HG02588 (cell line): ENCODE results near the gene PDE7B.

Source experiments
- ATAC-seq: cut with Tn5 transposase; IDR thresholded peaks from one replicate; pipeline ENCODE4 v1.9.1; 2021; ENCODE audit warnings: mild to moderate bottlenecking, moderate library complexity; ENCODE audit not compliant: unreplicated experiment

PDE7B gene

DNA sequence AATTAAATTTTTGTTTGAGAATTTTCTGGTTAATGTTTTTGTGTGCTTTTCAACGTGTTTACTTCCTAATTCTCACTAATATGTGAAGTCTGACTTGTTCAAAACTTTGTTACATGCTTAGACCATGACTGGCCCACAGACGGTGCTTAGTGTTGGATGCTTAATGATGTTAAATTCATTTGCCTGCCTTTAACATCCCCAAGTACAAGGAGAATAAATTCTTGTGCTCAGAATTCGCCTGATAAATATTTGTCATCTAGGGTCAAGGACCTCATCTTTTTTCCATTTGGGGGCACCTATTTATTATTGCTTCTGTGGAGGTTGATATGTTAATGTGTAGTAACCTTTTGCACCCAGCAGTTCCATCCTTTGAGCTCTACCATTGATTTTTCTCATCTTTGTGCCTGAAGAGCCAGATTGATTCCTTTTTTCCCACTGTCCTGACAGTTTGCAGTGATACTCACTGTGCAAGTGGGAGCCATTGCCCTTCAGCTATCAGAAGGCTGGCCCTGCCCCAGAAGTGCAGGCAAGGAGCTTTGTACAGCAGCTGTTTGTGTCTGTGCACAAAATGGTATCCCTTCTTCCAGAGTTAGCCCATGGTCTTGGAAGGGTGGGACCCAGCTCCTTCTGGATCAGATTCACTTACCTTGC lies 170.8 kb downstream of the PDE7B start:
- ATAC-seq, result no peak

- no peak for ATAC-seq
Measured at GRCh38 chr6:136024711-136025110, 173.2 kb downstream of the PDE7B start.

DNA sequence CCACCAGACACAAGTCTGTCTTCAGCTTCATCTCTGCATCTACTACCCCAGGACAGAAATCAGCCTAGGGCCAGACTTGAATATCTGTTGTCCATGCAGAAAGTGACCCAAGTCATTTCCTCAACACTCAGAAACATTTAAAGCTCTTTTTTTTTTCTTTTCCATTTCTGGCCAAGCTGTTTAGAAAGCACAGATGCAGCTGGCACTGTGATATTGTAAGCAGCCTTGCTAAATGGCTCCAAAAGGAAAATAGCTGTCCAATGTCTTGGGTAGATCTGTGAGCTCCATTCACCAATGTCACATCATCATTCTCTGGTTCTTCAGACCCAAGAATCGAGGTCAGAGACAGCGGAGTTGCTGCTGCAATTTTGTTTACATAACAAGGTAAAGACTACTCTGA lies 174.2 kb downstream of the PDE7B start:
- ATAC-seq, result no peak

GRCh38 chr6:136030131-136030530 lies 178.6 kb downstream of the PDE7B start:
- ATAC-seq, result no peak

DNA sequence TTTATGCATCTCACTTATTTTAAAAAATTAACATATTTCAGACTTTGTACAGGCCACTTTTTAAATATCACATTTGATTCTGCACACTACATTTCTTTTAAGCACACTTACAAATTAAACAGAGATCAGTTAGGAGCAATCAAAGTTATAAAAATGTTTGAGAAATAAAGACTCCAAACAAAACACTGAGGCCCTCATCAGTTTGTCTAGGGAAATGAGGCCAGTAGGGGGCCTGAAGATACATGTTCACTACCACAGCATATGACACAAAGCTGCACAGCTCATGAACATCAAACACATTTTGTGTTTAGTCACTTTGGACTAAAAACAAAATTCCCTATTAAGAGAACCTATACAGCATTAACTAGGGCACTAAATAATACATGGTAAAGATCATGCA lies 180.5 kb downstream of the PDE7B start:
- no peak for ATAC-seq

- ATAC-seq, result no peak
Measured at GRCh38 chr6:136033416-136033815, 181.9 kb downstream of the PDE7B start.

DNA sequence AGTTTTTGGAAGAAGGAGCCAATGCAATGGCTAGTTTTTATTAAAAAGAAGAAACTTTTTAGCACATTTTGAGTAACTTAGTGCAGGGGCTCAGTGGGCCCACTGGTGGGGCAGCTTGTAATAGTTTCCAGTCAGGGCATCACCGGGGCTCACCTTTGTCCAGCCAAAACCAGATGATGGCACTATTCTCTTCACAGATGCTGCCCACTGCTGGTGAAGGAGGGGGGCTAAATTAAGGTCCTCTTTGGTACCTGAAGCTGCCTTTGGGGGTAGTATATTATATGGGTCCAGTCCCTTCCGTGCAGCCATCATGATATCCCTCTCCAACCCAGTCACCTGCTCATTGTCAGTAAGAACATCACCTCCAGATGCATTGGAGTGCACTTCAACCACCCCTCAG lies 182.9 kb downstream of the PDE7B start:
- no peak for ATAC-seq

GRCh38 chr6:136035378-136036070 lies 184.0 kb downstream of the PDE7B start:
- no peak for ATAC-seq

GRCh38 chr6:136036071-136036380 lies 184.5 kb downstream of the PDE7B start:
- ATAC-seq, result no peak

DNA sequence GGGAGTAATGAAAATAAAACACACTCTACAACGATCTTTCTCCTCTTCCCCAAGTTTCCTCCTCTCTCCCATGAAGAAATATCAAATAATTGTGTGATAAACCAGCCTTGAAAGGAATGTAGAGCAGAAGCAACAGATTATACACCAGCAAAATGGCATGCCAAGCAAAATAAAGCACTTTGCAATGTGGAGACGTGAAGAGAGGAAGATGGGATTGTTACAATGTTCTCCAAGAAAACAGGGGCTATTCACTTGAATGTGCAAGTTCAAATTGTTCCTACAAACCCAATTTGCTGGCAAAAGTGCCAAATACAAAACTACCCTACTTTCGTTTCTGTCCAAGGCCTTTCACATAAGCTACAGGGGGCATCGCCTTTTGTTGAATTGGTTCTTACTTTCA lies 185.1 kb downstream of the PDE7B start:
- no peak for ATAC-seq

- ATAC-seq, result peak; percentile 73
Measured at GRCh38 chr6:136037242-136037875, 185.9 kb downstream of the PDE7B start.

GRCh38 chr6:136037876-136038460 lies 186.5 kb downstream of the PDE7B start:
- ATAC-seq, result no peak

- no peak for ATAC-seq
Measured at GRCh38 chr6:136038531-136038930, 187.0 kb downstream of the PDE7B start.

DNA sequence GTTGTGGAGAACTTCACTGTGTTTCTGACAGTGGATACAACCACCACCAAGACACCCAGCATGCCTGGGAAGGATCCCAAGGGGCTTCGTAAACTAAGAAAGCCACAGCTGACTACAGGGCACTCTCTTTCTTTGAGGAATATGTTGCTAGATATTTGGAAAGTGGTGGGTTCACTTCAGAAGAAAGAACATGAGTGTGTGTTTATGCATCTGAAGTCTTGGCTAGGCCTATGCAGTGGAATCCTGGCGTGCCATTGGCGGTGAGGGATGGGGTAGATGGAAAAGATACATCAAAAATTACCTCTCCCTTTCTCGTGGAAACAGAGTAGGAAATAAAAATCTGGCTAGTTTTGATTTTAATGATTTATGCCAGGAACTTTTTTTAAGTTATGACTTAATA lies 187.7 kb downstream of the PDE7B start:
- no peak for ATAC-seq

DNA sequence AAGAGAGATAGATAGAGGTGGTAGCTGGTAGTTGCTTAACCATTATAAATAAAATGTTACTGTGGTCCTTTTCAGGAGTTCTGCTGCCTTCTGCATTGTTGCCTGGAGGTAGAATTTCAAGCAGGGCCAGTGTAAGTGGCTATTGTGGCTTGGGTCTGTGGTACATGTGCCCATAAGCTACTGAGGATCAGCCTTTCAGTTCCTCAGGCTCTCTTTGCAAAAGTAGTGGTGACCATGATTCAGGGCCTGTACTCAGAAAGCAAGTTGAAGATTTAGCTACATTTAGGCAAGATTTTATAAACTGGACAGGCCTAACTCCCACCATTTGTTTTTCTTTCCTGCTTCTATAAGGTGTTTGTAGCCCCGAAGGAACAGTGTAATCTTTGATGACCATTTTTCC lies 199.0 kb downstream of the PDE7B start:
- ATAC-seq, result no peak

- ATAC-seq, result no peak
Measured at GRCh38 chr6:136051140-136051775, 199.8 kb downstream of the PDE7B start.

DNA sequence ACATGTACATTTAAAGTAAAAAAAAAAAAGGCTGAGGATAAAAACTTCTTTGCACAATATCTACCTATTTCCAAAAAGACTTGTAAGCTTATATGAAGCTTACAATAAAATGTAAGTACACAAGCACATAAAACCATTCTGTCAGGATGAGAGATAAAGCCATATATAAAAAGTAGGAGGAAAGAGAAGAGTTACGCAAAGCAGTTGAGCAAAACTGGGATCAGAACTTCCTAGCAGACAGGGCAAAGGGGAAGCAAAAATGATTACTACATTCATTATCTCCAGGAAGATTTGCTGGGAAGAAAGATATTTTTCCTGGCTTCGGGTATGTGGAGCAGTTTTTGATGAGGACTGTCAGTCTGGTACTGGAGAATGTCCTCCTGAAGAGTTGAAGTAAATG lies 200.5 kb downstream of the PDE7B start:
- no peak for ATAC-seq

DNA sequence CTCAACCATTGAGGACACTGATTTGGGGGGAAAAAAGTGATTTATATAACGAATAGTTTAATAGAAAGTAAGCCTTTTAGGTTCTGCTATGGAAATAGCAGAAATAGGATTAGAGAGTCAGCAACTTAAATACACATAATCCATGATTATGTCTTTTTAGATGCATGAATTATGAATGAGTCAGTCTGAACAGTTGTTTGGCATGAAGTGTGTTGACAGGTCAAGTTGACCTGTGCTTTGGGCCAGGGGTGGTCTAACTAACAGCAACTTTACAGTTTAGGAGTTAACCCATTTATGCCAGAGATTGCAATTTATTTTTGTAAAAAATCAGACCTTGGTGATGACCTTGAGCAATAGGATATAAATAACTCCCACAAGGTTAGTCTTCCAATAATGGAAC lies 207.4 kb downstream of the PDE7B start:
- ATAC-seq, result no peak

DNA sequence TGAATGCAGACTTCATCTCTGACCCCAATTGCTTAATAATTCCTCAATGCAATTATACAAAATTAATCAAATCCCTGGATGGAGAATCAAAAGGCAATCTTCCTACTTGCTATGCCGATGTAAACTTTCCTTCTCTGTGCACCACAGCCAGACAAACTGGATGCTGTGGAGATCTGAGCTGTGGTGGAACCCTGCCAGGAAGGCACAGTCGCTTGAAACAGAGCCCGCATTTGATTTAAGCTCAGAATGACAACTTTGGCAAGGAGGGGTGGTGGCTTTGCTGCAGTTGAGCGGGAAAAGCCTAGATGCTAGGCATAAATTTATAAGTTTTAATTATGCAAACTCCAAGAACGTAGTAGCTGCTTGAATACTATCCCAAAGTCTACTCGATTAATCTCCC lies 207.8 kb downstream of the PDE7B start:
- ATAC-seq, result no peak

- ATAC-seq, result no peak
Measured at GRCh38 chr6:136060052-136060451, 208.6 kb downstream of the PDE7B start.

DNA sequence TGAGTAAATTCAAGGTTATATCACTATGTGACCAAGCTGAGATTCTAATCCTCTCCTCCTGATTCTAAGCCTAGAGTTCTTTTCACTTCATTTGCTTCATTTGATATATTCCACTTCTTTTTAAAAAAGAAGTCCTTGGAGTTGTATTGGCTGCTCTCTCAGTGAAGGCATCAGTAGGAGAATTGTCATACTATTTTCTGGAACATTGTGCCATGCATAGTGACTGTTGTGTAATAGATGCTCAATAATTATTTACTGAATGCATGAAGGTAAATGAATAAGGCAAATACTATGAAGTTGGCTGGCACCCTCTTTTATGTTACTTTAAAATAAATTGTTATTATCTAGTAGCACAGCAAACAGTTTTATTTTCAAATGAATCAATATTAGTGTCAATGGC lies 209.3 kb downstream of the PDE7B start:
- ATAC-seq, result no peak

DNA sequence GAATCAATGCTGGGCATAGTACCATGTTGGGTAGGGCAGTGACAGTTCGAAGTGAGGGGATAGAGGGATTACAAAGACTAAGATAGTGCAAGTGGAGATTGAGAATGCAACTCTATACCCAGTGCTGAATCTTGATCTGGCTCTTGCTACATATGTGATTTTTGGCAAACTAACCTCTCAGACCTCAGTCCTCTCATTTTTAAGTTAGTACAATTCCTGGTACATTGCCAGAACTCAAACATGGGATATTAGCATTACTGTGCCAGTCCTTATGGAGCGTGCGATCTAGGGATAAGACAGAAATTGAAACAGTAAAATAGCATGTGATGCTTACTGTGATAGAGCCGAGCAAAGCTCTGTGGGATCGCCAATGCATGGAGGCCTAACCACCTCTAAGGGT lies 210.2 kb downstream of the PDE7B start:
- no peak for ATAC-seq
